ENCODE data around the gene LDB2.
A peak's percentile ranks its signal among the peaks of the same experiment; 100 is the strongest.

Gene LDB2

DNA sequence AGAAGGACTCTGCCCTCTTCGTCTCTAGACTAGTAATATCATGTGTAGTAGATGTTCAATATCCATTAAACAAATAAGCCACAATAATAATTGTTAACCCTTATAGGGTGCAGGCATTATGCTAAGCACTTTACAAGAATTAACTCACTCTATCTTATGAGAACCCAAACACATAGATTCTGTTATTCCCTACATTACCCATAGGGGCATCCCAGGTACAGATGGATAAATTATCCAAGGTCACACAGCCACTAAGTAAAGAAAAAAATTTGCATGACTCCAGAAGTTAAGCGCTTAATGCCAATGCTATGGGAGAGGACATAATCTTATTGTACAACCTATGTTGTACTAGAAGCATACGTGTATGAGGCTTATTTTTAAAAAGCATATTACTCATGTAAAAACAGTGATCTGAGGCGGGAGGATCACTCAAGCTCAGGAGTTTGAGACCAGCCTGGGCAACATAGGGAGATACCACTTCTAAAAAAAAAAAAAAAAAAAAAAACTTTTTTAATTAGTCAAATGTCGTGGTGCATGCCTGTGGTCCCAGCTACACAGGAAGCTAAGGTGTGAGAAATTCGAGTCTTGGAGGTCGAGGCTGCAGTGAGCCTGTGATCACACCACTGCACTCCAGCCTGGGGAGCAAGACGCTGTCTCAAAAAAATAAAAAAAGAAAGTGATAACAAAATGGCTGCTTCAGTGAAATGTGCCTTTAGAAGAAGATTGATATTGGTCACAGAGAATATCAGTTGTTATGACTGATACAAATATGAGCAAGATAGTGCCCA, 13.6 kb downstream of the LDB2 start:
- no peak overlapping the region for H3K4me3 ChIP-seq (ENCODE audit: extremely low read depth, insufficient read depth, low read length, poor library complexity, severe bottlenecking)
- H3K27ac ChIP-seq (ENCODE audit: low read depth, low read length, severe bottlenecking), result no peak overlapping the region
- peaks cover 93% of the 10 kb centered on the region for H3K36me3 ChIP-seq (ENCODE audit: control insufficient read depth, insufficient read depth, low read length)
- WGBS, 2 experiments (ENCODE audit: insufficient coverage in 2 of 2), result 90 to 96% methylated on average over 4 of the region's 8 CpGs
- no peaks in the 10 kb centered on the region for H3K9me3 ChIP-seq (ENCODE audit: control insufficient read depth, low read length)
- H3K4me1 ChIP-seq (ENCODE audit: control insufficient read depth, insufficient read depth, low read length, poor library complexity, severe bottlenecking), result no peaks in the 10 kb centered on the region

DNA sequence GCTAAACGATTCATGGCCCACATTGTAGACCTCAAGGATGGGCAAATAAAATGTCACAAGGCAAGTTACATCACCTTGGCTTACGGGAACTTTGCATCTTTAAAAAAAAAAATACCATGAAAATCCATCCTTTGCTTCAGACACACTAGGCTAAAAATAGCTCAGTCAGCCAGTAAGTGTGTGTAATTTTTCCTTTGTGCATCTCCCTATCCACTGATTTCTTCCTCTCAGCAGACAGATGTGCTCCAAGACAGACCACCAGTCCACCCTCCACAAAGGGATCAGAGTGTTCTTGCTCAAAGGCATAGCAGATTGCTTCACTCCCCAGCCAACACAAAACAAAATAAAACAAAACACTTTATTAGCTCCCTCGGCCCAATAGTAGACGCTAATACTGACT, 14.6 kb downstream of the LDB2 start:
- 97 to 100% methylated on average over 4 of the region's 4 CpGs for WGBS, 2 experiments (ENCODE audit: insufficient coverage in 2 of 2)
- no peak overlapping the region for H3K27ac ChIP-seq (ENCODE audit: low read depth, low read length, severe bottlenecking)

GRCh38 chr4:16881151-16881884, 17.1 kb downstream of the LDB2 start:
- Histone ChIP-seq H3K4me3 (ENCODE audit: extremely low read depth, insufficient read depth, low read length, poor library complexity, severe bottlenecking) (no peak overlapping the region), H3K36me3 (ENCODE audit: control insufficient read depth, insufficient read depth, low read length) (peaks cover 91% of the 10 kb centered on the region), H3K9me3 (ENCODE audit: control insufficient read depth, low read length) (peaks cover 19% of the 10 kb centered on the region), H3K4me1 (ENCODE audit: control insufficient read depth, insufficient read depth, low read length, poor library complexity, severe bottlenecking) (no peaks in the 10 kb centered on the region), H3K27ac (ENCODE audit: low read depth, low read length, severe bottlenecking) (no peak overlapping the region)
- 96 to 100% methylated on average over 4 to 5 of the region's 7 CpGs for WGBS, 2 experiments (ENCODE audit: insufficient coverage in 2 of 2)

More for the DNA sequence above, 14.6 kb downstream of the LDB2 start:
- H3K36me3 ChIP-seq (ENCODE audit: control insufficient read depth, insufficient read depth, low read length), result peaks cover 93% of the 10 kb centered on the region
- no peak overlapping the region for H3K4me3 ChIP-seq (ENCODE audit: extremely low read depth, insufficient read depth, low read length, poor library complexity, severe bottlenecking)
- peaks cover 7% of the 10 kb centered on the region for H3K9me3 ChIP-seq (ENCODE audit: control insufficient read depth, low read length)
- H3K4me1 ChIP-seq (ENCODE audit: control insufficient read depth, insufficient read depth, low read length, poor library complexity, severe bottlenecking), result no peaks in the 10 kb centered on the region

GRCh38 chr4:16875487-16875886, 23.0 kb downstream of the LDB2 start:
- WGBS, 2 experiments (ENCODE audit: insufficient coverage in 2 of 2), result 63 to 70% methylated on average over 1 to 3 of the region's 5 CpGs
- Histone ChIP-seq H3K4me3 (ENCODE audit: extremely low read depth, insufficient read depth, low read length, poor library complexity, severe bottlenecking) (no peak overlapping the region), H3K9me3 (ENCODE audit: control insufficient read depth, low read length) (peaks cover 19% of the 10 kb centered on the region), H3K27ac (ENCODE audit: low read depth, low read length, severe bottlenecking) (peak overlapping the region; percentile 69), H3K4me1 (ENCODE audit: control insufficient read depth, insufficient read depth, low read length, poor library complexity, severe bottlenecking) (peaks cover 10% of the 10 kb centered on the region), H3K36me3 (ENCODE audit: control insufficient read depth, insufficient read depth, low read length) (peaks cover 63% of the 10 kb centered on the region)

DNA sequence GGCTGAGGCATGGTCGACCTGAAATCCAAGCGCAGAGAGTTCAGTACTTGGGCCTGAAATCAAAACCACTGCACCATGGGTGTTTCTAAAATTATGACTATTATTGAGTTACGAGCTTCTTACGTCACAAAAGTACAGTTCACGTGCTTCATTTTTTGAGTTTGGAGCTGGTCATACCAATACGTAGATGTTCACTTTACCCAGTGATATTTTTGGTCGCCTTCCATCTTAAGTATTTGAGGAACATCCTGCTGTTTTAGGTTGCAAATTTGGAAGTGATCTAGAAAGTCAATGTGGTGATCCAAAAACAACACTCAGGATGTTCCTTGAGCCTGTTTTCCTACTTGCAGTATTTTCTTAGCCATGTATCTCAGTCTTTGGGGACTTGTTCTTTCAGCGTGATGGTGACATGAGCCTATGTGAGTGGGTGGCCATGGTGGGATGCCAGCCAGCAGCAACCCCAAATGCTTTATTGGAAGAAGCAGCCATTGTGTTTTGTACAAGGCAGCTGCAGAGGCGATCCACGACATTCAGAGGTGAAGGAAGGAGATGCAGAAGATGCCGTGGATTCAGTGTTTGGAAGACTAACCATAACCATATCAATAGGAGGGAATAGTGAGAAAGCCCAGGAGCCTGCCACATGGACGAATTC, 28.7 kb downstream of the LDB2 start:
- 90 to 98% methylated on average over 8 to 9 of the region's 12 CpGs for WGBS, 2 experiments (ENCODE audit: insufficient coverage in 2 of 2)

DNA sequence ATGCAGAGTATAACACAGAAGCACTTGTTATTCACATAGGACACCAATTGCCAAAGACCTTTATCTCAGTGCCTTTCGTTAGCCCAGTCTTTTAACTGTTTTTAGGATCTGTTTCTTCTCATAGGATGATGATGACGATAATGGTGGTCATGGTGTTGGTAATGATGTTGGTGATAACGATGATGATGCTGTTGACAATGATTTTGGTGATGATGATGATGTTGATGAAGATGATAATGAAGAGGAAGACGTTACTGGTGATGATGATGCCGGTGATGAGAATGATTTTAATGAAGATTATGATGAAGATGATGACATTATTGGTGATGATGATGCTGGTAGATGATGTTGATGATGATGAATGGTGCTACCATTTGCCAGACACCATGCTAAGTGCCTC, 29.8 kb downstream of the LDB2 start:
- 96 to 99% methylated on average over 5 of the region's 5 CpGs for WGBS, 2 experiments (ENCODE audit: insufficient coverage in 2 of 2)
- Histone ChIP-seq H3K4me1 (ENCODE audit: control insufficient read depth, insufficient read depth, low read length, poor library complexity, severe bottlenecking) (peaks cover 7% of the 10 kb centered on the region), H3K9me3 (ENCODE audit: control insufficient read depth, low read length) (peaks cover 6% of the 10 kb centered on the region), H3K36me3 (ENCODE audit: control insufficient read depth, insufficient read depth, low read length) (peaks cover 72% of the 10 kb centered on the region), H3K4me3 (ENCODE audit: extremely low read depth, insufficient read depth, low read length, poor library complexity, severe bottlenecking) (no peak overlapping the region), H3K27ac (ENCODE audit: low read depth, low read length, severe bottlenecking) (no peak overlapping the region)

More for the DNA sequence above, 28.7 kb downstream of the LDB2 start:
- Histone ChIP-seq H3K9me3 (ENCODE audit: control insufficient read depth, low read length) (peaks cover 6% of the 10 kb centered on the region), H3K27ac (ENCODE audit: low read depth, low read length, severe bottlenecking) (no peak overlapping the region), H3K4me1 (ENCODE audit: control insufficient read depth, insufficient read depth, low read length, poor library complexity, severe bottlenecking) (peaks cover 4% of the 10 kb centered on the region), H3K4me3 (ENCODE audit: extremely low read depth, insufficient read depth, low read length, poor library complexity, severe bottlenecking) (no peak overlapping the region), H3K36me3 (ENCODE audit: control insufficient read depth, insufficient read depth, low read length) (peaks cover 74% of the 10 kb centered on the region)

GRCh38 chr4:16867827-16868226, 30.6 kb downstream of the LDB2 start:
- H3K27ac ChIP-seq (ENCODE audit: low read depth, low read length, severe bottlenecking), result no peak overlapping the region
- 100% methylated on average over 1 of the region's 2 CpGs; no CpG with 5 or more reads in 1 of the 2 experiments for WGBS, 2 experiments (ENCODE audit: insufficient coverage in 2 of 2)
- H3K9me3 ChIP-seq (ENCODE audit: control insufficient read depth, low read length), result peaks cover 6% of the 10 kb centered on the region
- H3K4me3 ChIP-seq (ENCODE audit: extremely low read depth, insufficient read depth, low read length, poor library complexity, severe bottlenecking), result no peak overlapping the region
- H3K36me3 ChIP-seq (ENCODE audit: control insufficient read depth, insufficient read depth, low read length), result peaks cover 72% of the 10 kb centered on the region
- H3K4me1 ChIP-seq (ENCODE audit: control insufficient read depth, insufficient read depth, low read length, poor library complexity, severe bottlenecking), result peaks cover 11% of the 10 kb centered on the region

GRCh38 chr4:16866974-16867373, 31.5 kb downstream of the LDB2 start:
- WGBS, 2 experiments (ENCODE audit: insufficient coverage in 2 of 2), result 83 to 86% methylated on average over 1 of the region's 3 CpGs
- Histone ChIP-seq H3K9me3 (ENCODE audit: control insufficient read depth, low read length) (peaks cover 6% of the 10 kb centered on the region), H3K4me3 (ENCODE audit: extremely low read depth, insufficient read depth, low read length, poor library complexity, severe bottlenecking) (no peak overlapping the region), H3K4me1 (ENCODE audit: control insufficient read depth, insufficient read depth, low read length, poor library complexity, severe bottlenecking) (peaks cover 13% of the 10 kb centered on the region), H3K36me3 (ENCODE audit: control insufficient read depth, insufficient read depth, low read length) (peaks cover 69% of the 10 kb centered on the region), H3K27ac (ENCODE audit: low read depth, low read length, severe bottlenecking) (no peak overlapping the region)

- no peak overlapping the region for H3K4me3 ChIP-seq (ENCODE audit: extremely low read depth, insufficient read depth, low read length, poor library complexity, severe bottlenecking)
- H3K36me3 ChIP-seq (ENCODE audit: control insufficient read depth, insufficient read depth, low read length), result peaks cover 69% of the 10 kb centered on the region
- WGBS, 2 experiments (ENCODE audit: insufficient coverage in 2 of 2), result 73 to 100% methylated on average over 1 of the region's 4 CpGs
- peaks cover 13% of the 10 kb centered on the region for H3K4me1 ChIP-seq (ENCODE audit: control insufficient read depth, insufficient read depth, low read length, poor library complexity, severe bottlenecking)
- H3K27ac ChIP-seq (ENCODE audit: low read depth, low read length, severe bottlenecking), result no peak overlapping the region
- H3K9me3 ChIP-seq (ENCODE audit: control insufficient read depth, low read length), result peaks cover 6% of the 10 kb centered on the region
Observed at GRCh38 chr4:16865897-16866283, 32.6 kb downstream of the LDB2 start.

DNA sequence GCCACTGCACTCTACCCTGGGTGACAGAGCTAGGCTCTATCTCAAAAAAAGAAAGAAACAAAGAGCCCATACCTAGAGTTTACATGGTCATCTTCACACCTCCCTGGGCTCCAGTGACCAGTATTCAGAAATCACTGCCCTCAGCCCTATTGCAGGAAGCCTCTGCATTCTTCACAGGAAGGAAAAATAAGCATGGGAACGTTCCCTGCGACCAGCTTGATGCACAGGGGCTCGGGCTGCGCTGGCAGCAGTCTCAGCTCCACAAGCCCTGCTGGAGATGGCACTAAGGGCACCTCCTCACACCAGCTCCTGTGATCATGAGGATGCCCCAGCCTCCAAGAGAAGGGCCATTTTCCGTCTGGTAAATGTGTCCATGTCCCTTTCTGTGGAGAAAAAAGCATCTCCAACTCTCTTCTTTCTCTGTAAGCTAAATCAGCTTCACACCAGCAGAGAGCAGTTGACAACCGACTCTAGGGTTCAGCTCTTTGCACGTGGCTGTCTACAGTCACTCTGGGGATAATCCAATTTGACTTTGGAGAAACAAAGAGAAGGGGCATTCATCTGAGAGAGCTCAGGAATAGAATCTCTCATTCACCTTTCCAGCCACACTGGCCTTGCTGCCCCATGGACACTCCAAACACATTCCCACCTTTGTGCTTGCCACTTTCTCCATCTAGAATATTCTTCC, 33.1 kb downstream of the LDB2 start:
- 85 to 94% methylated on average over 5 to 7 of the region's 7 CpGs for WGBS, 2 experiments (ENCODE audit: insufficient coverage in 2 of 2)
- Histone ChIP-seq H3K36me3 (ENCODE audit: control insufficient read depth, insufficient read depth, low read length) (peaks cover 66% of the 10 kb centered on the region), H3K4me1 (ENCODE audit: control insufficient read depth, insufficient read depth, low read length, poor library complexity, severe bottlenecking) (peaks cover 13% of the 10 kb centered on the region)

More for the DNA sequence above, 33.1 kb downstream of the LDB2 start:
- Histone ChIP-seq H3K4me3 (ENCODE audit: extremely low read depth, insufficient read depth, low read length, poor library complexity, severe bottlenecking) (no peak overlapping the region), H3K27ac (ENCODE audit: low read depth, low read length, severe bottlenecking) (no peak overlapping the region), H3K9me3 (ENCODE audit: control insufficient read depth, low read length) (peaks cover 6% of the 10 kb centered on the region)
